HUES64 (cell line): ENCODE measurements around the gene SMYD1.

Experiments
- H3K27ac ChIP-seq: 2 replicates; pipeline ENCODE4 v1.7.0; 2013; ENCODE audit warnings: low read depth, low read length, inconsistent platforms
- H3K27me3 ChIP-seq: 2 replicates; pipeline ENCODE4 v1.6.1; 2013; ENCODE audit warnings: mild to moderate bottlenecking, low read length; ENCODE audit not compliant: insufficient read depth
- H3K36me3 ChIP-seq: 2 replicates; pipeline ENCODE4 v1.6.1; 2013; ENCODE audit warnings: mild to moderate bottlenecking, low read length; ENCODE audit not compliant: insufficient read depth
- H3K4me1 ChIP-seq: 2 replicates; pipeline ENCODE4 v1.6.1; 2013; ENCODE audit warnings: mild to moderate bottlenecking, low read length, moderate library complexity; ENCODE audit not compliant: insufficient read depth
- H3K4me3 ChIP-seq: 2 replicates; pipeline ENCODE4 v1.5.1; 2013; ENCODE audit warnings: mild to moderate bottlenecking, low read length, moderate library complexity
- H3K9ac ChIP-seq: 2 replicates; pipeline ENCODE4 v1.6.1; 2013; ENCODE audit warnings: mild to moderate bottlenecking, low read depth, low read length
- H3K9me3 ChIP-seq: 2 replicates; pipeline ENCODE4 v1.6.1; 2013; ENCODE audit warnings: low read depth, low read length; ENCODE audit not compliant: insufficient read depth
- WGBS: fragments of 150-250, 120-280 bp; methylation state at CpG from one replicate; pipeline ENCODE4 v1.1.7; 2013; ENCODE audit warnings: missing lambda C conversion rate; 5-methylcytosine and 5-hydroxymethylcytosine counted together

SMYD1 gene

DNA sequence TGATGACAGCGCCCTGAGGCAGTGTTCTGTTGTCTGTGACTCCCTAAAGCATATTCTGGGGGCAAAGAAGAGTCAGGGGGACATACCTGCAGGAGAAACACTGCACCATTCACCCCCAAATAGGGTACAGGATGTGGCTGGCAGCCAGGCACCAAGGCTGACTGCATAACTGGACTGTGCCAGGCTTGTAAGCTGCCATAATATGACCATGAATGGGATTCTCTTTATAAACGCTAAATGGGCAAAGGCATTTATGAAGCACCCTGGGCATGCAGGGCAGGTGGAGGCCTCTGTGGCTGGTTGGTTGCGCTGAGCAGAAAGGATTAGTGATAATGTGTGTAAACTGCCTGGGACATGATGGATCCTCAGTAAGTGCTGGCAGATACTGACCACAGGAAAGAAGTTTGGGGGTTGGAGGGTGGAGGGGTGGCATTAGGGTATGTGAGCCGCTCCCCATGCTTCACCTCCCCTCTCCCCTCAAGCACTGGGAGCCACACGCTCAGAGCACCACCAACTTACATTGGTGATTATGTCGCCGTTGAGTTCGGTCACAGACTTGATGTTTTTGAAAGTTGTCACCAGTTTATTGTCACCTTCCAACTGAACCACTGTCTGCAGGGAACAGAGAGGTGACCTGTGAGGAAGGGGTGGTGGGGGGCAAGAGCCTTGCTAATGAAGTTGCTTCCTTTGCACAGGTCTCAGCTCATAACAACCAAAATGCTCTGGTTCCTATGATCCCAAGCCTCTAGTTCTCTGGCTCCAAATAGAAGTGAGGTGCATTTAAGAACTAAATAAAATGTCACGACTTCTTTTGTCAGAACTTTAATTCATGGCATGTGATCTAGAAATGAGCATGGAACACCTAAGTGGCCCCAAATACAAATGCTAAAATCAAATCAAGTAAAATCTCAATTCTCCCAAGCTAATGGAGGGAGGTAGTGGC is 56.6 kb downstream of the SMYD1 start:
- H3K27me3 ChIP-seq: no peaks in the 10 kb centered on the region
- no peaks in the 10 kb centered on the region for H3K4me1 ChIP-seq
- no peak overlapping the region for H3K4me3 ChIP-seq
- H3K27ac ChIP-seq: no peak overlapping the region
- H3K36me3 ChIP-seq: no peaks in the 10 kb centered on the region
- no peaks in the 10 kb centered on the region for H3K9me3 ChIP-seq
- no peak overlapping the region for H3K9ac ChIP-seq
- 94% methylated on average over 8 of the region's 9 CpGs for WGBS

DNA sequence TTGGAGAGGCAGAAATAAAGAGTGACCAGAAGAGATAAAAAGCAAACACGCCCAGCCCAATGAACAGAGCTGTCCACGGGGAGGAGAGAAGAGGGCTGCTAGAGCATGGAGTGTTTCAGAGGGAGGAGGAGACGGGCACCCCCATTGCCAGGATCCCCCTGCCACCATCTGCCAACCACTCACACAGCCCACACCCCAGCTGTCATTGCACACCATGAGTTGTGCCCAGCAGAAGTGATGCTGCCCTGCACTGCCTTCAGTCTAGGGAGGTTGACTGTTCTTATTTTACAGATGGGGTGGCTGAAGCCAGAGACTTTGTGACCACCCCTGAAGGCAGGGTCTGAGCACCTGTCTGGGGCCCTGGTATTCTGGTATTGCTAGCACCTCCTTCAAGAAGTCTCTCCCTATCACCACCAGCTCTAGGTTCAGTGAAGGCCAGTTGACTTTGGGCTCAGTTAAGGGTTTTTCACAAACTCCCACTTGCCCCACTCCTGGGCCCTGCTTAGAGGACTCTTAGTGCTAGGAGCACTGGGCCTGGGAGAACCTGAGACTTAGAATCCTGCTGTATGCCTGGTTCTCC is 57.8 kb downstream of the SMYD1 start:
- no peak overlapping the region for H3K4me3 ChIP-seq
- H3K27ac ChIP-seq: no peak overlapping the region
- no peaks in the 10 kb centered on the region for H3K27me3 ChIP-seq
- WGBS: 86% methylated on average over 2 of the region's 3 CpGs
- no peak overlapping the region for H3K9ac ChIP-seq
- H3K4me1 ChIP-seq: no peaks in the 10 kb centered on the region
- H3K9me3 ChIP-seq: no peaks in the 10 kb centered on the region
- H3K36me3 ChIP-seq: no peaks in the 10 kb centered on the region

DNA sequence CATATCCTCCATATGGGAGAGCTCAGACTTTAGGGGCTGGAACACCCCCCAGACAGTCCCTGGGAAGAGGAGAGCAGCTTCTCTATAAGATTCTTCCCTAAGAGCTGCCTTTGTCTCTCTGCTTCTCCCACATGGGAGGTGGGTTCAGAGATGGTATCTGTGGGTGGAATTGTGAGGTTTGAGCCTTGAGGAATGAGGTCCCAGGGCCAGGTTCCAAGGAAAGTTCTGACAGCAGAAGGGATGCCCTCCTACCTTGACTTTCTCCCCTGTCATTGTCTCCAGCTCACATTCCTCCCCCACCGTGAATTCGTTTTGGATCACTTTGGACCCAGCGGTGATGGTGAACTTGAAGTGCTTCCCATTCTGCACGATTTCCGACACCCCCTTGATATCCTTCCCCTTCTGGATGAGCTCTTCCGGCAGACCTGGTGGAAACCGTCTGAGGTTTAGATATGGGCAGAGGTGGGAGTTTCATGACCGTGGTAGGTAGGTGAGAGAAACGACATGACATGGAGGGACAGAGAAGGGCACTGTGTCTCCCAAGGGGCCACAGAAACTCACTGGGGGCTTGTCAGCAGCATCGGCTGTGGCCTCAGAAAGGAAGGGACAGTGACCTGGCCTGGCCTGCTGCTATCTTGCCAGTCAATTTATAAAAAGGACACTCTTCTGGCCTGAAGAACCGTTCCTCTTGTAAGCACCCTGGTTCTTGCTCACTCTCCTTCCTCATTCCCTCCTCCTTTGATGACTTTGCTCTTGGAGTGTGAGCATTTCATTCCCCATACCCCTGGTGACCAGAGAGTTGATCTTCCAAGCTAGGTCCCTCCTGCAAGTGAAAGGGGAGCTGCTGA is 58.5 kb downstream of the SMYD1 start:
- Histone ChIP-seq H3K4me3 (no peak overlapping the region), H3K9me3 (no peaks in the 10 kb centered on the region), H3K9ac (no peak overlapping the region), H3K27ac (no peak overlapping the region), H3K4me1 (no peaks in the 10 kb centered on the region), H3K27me3 (no peaks in the 10 kb centered on the region), H3K36me3 (no peaks in the 10 kb centered on the region)
- WGBS: 91% methylated on average over 11 of the region's 11 CpGs

DNA sequence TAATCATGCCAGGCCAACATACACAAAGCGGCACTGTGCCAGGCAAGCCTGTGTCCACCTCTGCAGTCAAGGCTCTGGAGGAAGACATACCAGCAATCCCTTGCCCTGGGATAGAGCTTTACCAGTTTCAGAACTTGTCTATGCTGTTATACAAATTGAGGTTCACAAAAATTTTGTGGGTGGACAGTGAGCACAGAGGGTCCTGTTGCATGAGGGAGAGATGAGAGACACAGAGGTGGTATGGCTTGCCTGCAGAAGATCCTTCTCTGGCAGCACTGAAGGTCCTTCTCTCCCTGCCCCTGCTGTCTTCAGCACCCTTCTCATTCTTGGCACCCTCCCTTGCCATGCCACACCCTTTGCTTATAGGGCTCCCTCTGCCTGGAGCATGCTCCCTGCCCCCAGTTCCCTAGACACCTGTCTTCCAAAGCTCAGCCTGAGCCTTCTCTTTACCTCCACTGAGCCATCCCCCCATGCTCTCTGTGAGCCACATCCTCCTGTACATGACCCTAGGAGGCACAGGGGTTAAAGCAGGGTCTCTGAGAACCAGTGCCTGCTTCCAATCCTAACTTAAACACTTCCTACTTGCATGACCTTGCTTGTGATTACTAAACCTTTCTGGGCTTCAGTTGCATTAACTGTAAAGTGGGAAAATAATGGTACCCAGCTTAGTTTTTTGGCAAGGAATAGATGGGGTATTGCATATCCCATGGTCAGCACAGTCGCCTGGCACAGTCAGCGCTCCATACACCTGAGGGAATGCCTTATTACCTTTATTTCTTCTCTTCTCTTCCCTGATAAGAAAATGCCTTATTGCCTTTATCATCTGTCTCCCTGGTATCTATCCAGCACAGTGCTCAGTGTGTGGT is 59.4 kb downstream of the SMYD1 start:
- H3K9me3 ChIP-seq: no peaks in the 10 kb centered on the region
- no peak overlapping the region for H3K4me3 ChIP-seq
- H3K36me3 ChIP-seq: no peaks in the 10 kb centered on the region
- H3K27me3 ChIP-seq: no peaks in the 10 kb centered on the region
- H3K9ac ChIP-seq: no peak overlapping the region
- H3K4me1 ChIP-seq: no peaks in the 10 kb centered on the region
- WGBS: 94% methylated on average over 3 of the region's 3 CpGs
- H3K27ac ChIP-seq: no peak overlapping the region

DNA sequence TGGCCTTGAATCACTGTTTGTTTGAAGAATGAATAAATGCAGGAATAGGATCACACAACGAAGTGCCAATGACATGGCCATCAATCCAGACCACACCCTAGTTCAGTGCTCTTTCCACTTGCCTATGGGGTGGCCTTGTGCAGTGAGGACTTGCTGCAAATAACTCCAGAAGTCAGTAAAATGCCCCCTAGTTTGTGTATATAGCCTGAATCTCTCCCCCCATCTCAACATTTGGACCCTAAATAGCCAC is 59.9 kb downstream of the SMYD1 start:
- H3K9ac ChIP-seq: no peak overlapping the region
- H3K36me3 ChIP-seq: no peaks in the 10 kb centered on the region
- no peaks in the 10 kb centered on the region for H3K27me3 ChIP-seq
- H3K27ac ChIP-seq: no peak overlapping the region
- H3K4me3 ChIP-seq: no peak overlapping the region
- WGBS: 88% methylated on average over 1 of the region's 1 CpG
- no peaks in the 10 kb centered on the region for H3K4me1 ChIP-seq
- no peaks in the 10 kb centered on the region for H3K9me3 ChIP-seq

DNA sequence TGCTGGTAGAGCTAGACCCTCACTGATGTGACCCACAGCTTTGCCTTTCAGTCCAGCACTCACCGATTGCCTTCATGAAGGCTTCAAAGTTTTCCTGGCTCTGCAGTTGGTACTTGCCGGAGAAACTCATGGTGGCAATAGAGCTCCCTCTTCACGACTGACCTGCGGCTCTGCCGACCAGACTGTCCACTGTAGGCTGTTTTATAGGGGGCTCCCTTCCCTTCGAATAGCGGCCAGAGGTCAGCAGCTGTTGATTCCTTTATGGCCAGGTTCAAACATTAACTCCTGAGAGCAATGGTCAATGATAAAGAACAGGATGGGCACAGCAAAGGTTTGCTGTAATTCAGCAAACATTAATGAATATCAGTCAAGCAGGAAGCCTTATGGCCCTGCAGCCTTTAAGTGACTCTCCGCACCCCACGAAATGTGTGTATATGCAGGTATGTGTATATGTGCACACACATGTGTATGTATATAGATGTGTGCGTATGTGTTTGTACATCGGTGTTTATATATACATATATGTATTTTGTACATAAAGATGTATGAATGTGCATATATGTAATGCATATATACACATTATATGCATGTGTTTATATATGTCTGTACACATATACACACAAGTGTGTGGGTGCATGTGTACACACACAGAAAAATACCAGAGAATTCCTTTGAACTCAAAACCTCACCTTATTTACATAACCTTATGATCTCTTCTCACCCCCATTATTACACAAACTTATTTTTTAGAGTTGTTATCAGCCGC is 60.4 kb downstream of the SMYD1 start, which contains the start of gene FABP1:
FABP1 (minus strand) TSS at position 175 of the 766 bp plus-strand sequence; CDS start at position 130, 45 bp downstream.
- no peaks in the 10 kb centered on the region for H3K36me3 ChIP-seq
- WGBS: 91% methylated on average over 10 of the region's 12 CpGs

DNA sequence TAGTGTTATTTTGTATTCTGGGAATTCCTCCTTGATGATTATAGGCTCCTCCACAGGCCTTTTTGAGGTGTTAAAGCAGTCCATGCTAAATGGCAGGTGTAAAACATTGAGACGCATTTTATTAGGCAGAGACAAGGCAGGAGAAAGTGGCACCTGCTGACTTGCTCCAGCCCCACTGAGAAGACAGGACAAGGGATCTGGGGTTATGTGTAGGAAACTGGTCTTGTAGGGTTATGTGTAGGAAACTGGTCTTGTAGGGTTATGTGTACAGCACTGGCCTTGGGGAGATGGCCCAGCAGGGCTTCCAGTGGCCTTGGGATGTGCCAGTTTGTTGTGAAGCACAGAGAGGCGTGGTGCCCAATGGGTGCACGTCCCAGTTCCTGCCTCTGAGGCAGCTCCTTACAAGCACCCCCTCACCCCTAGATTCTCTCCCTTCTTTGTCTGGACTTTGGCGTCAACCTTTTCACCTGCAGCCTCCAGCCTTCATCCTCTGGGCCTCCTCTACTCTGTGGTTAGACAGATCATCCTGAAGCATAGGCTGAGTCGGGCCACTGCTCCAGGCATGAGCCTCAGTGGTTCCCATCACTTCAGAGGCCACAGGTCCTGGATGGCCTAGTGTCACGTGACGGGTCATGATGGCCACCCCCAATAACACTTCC is 61.2 kb downstream of the SMYD1 start:
- Histone ChIP-seq H3K27ac (no peak overlapping the region), H3K36me3 (no peaks in the 10 kb centered on the region), H3K9me3 (no peaks in the 10 kb centered on the region), H3K27me3 (no peaks in the 10 kb centered on the region), H3K4me3 (no peak overlapping the region), H3K9ac (no peak overlapping the region), H3K4me1 (no peaks in the 10 kb centered on the region)
- WGBS: 94% methylated on average over 7 of the region's 7 CpGs

More for the DNA sequence above, 60.4 kb downstream of the SMYD1 start, which contains the start of gene FABP1:
- Histone ChIP-seq H3K4me3 (no peak within 1 kb of the TSS), H3K27ac (no peak within 1 kb of the TSS), H3K9me3 (no peaks in the 10 kb centered on the region), H3K9ac (no peak within 1 kb of the TSS), H3K27me3 (no peaks in the 10 kb centered on the region), H3K4me1 (no peaks in the 10 kb centered on the region)

DNA sequence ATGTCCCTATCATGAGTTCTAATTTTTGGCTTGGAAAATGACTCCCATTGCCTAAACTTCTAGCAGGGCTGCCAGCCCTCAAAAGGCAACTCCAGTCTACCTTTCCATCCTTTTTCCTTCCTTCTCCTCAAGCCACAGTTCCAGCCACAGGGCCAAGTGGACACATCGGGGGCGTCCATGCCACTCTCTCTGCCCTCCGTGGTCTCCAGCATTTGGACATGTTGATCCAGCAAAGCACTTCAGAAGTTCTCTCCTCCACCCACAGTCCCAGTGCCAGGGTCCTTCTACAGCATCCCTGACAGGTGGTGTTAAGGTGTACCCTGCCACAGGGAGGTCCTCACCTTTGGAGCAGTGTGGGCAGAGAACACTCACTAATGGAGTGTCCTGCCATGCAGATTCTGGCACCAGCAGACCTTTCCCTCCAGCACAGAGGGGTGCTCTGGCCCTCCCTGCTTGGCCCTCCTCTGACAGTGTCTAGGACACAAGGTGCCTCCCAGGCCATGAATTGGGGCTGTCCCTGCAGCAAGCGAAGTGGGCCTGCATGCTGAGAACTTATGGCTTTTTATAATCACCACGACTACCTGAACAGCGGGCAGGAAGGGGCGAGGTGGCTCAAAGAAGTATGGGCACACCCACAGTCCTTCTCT is 61.8 kb downstream of the SMYD1 start:
- H3K9me3 ChIP-seq: no peaks in the 10 kb centered on the region
- no peak overlapping the region for H3K27ac ChIP-seq
- H3K9ac ChIP-seq: no peak overlapping the region
- no peaks in the 10 kb centered on the region for H3K27me3 ChIP-seq
- no peaks in the 10 kb centered on the region for H3K4me1 ChIP-seq
- no peaks in the 10 kb centered on the region for H3K36me3 ChIP-seq
- H3K4me3 ChIP-seq: no peak overlapping the region
- WGBS: 96% methylated on average over 7 of the region's 7 CpGs

DNA sequence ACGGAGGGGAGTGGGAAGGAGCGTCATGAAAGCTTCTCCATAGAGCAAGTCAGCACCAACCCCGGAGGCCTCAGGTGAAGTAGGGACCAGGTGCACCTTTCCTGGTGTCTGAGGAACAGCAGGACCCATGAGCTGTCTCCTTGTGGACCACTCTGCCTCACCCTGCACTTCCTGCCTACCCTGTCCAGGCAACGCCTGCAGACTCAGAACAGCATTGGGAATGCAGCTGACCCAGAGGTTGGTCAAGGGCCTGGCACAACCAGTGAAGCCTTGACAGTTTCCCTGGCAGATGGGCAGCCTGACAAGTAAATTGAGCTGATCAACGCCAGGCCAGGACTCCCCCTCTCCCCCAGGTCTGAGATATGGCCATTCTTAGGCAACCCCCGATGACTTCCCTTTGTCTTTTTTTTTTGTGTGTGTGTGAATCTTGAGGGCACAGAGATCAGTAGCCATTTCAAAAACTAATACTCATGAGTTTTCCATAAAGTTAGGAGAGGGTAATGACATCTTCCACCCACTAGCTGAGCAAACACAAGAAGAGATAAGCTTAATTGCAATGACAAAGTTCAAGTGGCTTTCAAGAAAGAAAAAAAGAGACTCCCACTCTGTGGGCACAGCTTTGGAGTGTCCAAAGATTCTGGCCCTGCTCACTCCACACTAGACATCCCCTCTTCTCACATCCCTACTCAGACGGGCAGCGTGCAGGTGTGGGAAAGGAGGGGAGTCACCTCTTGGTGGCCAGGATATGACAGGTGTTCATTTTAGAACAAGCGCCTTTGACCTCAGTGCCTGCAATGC is 63.8 kb downstream of the SMYD1 start:
- H3K4me3 ChIP-seq: no peak overlapping the region
- H3K4me1 ChIP-seq: no peaks in the 10 kb centered on the region
- no peaks in the 10 kb centered on the region for H3K36me3 ChIP-seq
- H3K9me3 ChIP-seq: no peaks in the 10 kb centered on the region
- no peak overlapping the region for H3K27ac ChIP-seq
- no peaks in the 10 kb centered on the region for H3K27me3 ChIP-seq
- no peak overlapping the region for H3K9ac ChIP-seq
- WGBS: 93% methylated on average over 8 of the region's 9 CpGs
